ENCODE results near the gene MAP1LC3B. TPM values are rescaled to one million over a fixed set of nuclear protein-coding genes. Genes with fewer than 3 reads are reported as not detected.

Gene MAP1LC3B
- total and polyA plus RNA-seq, 8 donors = 47.7 to 75.9 (median 52.5) TPM

DNA sequence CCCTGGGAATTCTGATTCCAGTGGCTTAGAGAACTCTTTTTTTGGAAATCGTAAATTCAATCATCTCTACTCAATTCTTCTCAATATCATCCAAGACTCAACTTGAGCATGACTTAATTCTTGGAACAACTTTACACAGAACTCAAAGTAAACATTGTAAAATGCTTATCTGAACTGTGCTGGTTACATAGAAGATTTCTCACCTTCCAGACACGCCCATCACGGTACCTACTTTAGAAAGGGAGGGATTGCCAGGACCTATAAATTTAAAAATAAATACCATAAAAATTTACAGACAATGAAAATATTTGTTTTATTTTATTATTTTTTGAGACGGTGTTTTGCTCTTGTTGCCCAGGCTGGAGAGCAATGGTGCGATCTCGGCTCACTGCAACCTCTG is 26.5 kb downstream of the MAP1LC3B start:
- ATAC-seq = no peak
- H3K27me3 ChIP-seq = no peaks in the 10 kb centered on the region
- peaks cover 0 to 99% of the 10 kb centered on the region in 2 donors for H3K36me3 ChIP-seq
- TF ChIP-seq, protein P1, sequence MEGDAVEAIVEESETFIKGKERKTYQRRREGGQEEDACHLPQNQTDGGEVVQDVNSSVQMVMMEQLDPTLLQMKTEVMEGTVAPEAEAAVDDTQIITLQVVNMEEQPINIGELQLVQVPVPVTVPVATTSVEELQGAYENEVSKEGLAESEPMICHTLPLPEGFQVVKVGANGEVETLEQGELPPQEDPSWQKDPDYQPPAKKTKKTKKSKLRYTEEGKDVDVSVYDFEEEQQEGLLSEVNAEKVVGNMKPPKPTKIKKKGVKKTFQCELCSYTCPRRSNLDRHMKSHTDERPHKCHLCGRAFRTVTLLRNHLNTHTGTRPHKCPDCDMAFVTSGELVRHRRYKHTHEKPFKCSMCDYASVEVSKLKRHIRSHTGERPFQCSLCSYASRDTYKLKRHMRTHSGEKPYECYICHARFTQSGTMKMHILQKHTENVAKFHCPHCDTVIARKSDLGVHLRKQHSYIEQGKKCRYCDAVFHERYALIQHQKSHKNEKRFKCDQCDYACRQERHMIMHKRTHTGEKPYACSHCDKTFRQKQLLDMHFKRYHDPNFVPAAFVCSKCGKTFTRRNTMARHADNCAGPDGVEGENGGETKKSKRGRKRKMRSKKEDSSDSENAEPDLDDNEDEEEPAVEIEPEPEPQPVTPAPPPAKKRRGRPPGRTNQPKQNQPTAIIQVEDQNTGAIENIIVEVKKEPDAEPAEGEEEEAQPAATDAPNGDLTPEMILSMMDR (IDR thresholded peaks at IDR 0.05) = no peak
- intact Hi-C loops (cut with DNase I) = loop anchor here in 1 of 2 donors (5.0 kb wide), 1 partner anchor 219 kb away; no protein-coding TSS in a partner anchor
- DNase-seq = no peak
- H3K4me3 ChIP-seq = no peak overlapping the region
- no peaks in the 10 kb centered on the region for H3K9me3 ChIP-seq
- H3K27ac ChIP-seq = no peak overlapping the region
- no peaks in the 10 kb centered on the region for H3K4me1 ChIP-seq

- intact Hi-C loops (cut with DNase I) = no loop called here
- Histone ChIP-seq H3K27ac (no peak overlapping the region), H3K36me3 (peaks cover 0 to 96% of the 10 kb centered on the region in 2 donors), H3K9me3 (no peaks in the 10 kb centered on the region), H3K27me3 (no peaks in the 10 kb centered on the region), H3K4me3 (no peak overlapping the region), H3K4me1 (no peaks in the 10 kb centered on the region)
- TF ChIP-seq, protein P1 (IDR thresholded peaks at IDR 0.05) = no peak
- ATAC-seq (no peak), DNase-seq (no peak)
Measured at GRCh38 chr16:87420026-87421002, 28.2 kb downstream of the MAP1LC3B start.

GRCh38 chr16:87421003-87421912 is 29.1 kb downstream of the MAP1LC3B start:
- H3K27ac ChIP-seq = no peak overlapping the region
- no peaks in the 10 kb centered on the region for H3K4me1 ChIP-seq
- no peak overlapping the region for H3K4me3 ChIP-seq
- intact Hi-C loops (cut with DNase I) = no loop called here
- peaks cover 0 to 86% of the 10 kb centered on the region in 2 donors for H3K36me3 ChIP-seq
- no peaks in the 10 kb centered on the region for H3K27me3 ChIP-seq
- TF ChIP-seq, protein P1 (IDR thresholded peaks at IDR 0.05) = no peak
- no peaks in the 10 kb centered on the region for H3K9me3 ChIP-seq
- no peak for ATAC-seq
- no peak for DNase-seq

GRCh38 chr16:87422106-87422505 is 30.0 kb downstream of the MAP1LC3B start:
- Histone ChIP-seq H3K9me3 (no peaks in the 10 kb centered on the region), H3K4me1 (no peaks in the 10 kb centered on the region), H3K4me3 (no peak overlapping the region), H3K27ac (no peak overlapping the region), H3K36me3 (peaks cover 0 to 79% of the 10 kb centered on the region in 2 donors), H3K27me3 (no peaks in the 10 kb centered on the region)
- TF ChIP-seq, protein P1 (IDR thresholded peaks at IDR 0.05) = no peak
- intact Hi-C loops (cut with DNase I) = no loop called here
- ATAC-seq (no peak), DNase-seq (no peak)
